Mesenchymal stem cell (in vitro differentiated cells and primary cell): ENCODE measurements around the gene CTH.

Experiments used
- DNase-seq: peaks from one replicate; pipeline ENCODE4 v3.0.0-alpha.2; 2013
- H2AFZ ChIP-seq: one replicate; pipeline ENCODE4 v1.6.1; 2013; ENCODE audit warnings: low read depth, mild to moderate bottlenecking, control low read depth, inconsistent platforms, low read length, moderate library complexity
- H2AK5ac ChIP-seq: 2 replicates; pipeline ENCODE4 v1.6.1; 2013; ENCODE audit warnings: low read length, moderate library complexity, mild to moderate bottlenecking, inconsistent platforms; ENCODE audit not compliant: severe bottlenecking
- H2BK120ac ChIP-seq: one replicate; pipeline ENCODE4 v1.6.1; 2013; ENCODE audit warnings: low read depth, mild to moderate bottlenecking, inconsistent platforms, low read length, moderate library complexity
- H2BK12ac ChIP-seq, 2 experiments: one replicate each; pipeline ENCODE4 v1.6.1; 2013; ENCODE audit warnings: inconsistent platforms in 2 of 2, low read length in 2 of 2, mild to moderate bottlenecking in 2 of 2, moderate library complexity in 2 of 2, control low read depth in 1 of 2
- H2BK15ac ChIP-seq: one replicate; pipeline ENCODE4 v1.6.1; 2013; ENCODE audit warnings: mild to moderate bottlenecking, low read depth, inconsistent platforms; ENCODE audit not compliant: poor library complexity, severe bottlenecking
- H2BK5ac ChIP-seq: 2 replicates; pipeline ENCODE4 v1.6.1; 2013; ENCODE audit warnings: low read depth, mild to moderate bottlenecking, low read length, control low read depth, inconsistent platforms; ENCODE audit not compliant: poor library complexity, severe bottlenecking
- H3K14ac ChIP-seq, 2 experiments: one replicate each; pipeline ENCODE4 v1.6.1; 2013; ENCODE audit warnings: inconsistent platforms in 2 of 2, low read length in 2 of 2, control low read depth in 1 of 2, mild to moderate bottlenecking in 1 of 2, moderate library complexity in 1 of 2
- H3K18ac ChIP-seq, 2 experiments: one replicate each; pipeline ENCODE4 v1.6.1; 2013; ENCODE audit warnings: inconsistent platforms in 2 of 2, low read length in 2 of 2, control low read depth in 1 of 2, low read depth in 1 of 2, mild to moderate bottlenecking in 1 of 2
- H3K23ac ChIP-seq, 2 experiments: one replicate each; pipeline ENCODE4 v1.6.1; 2013; ENCODE audit warnings: inconsistent platforms in 2 of 2, low read length in 2 of 2, mild to moderate bottlenecking in 2 of 2, moderate library complexity in 2 of 2, control low read depth in 1 of 2
- H3K27ac ChIP-seq: 2 replicates; pipeline ENCODE4 v1.5.1; 2013; ENCODE audit warnings: mild to moderate bottlenecking, moderate library complexity, low read length, control low read depth, inconsistent platforms; ENCODE audit not compliant: poor library complexity, severe bottlenecking
- H3K27me3 ChIP-seq, 2 experiments: 2 replicates each; pipeline versions ENCODE4 v1.6.1 to v1.7.0; 2013; ENCODE audit warnings: low read length in 2 of 2, mild to moderate bottlenecking in 2 of 2, moderate library complexity in 2 of 2, control low read depth in 1 of 2, inconsistent platforms in 1 of 2; ENCODE audit not compliant: control insufficient read depth in 1 of 2, insufficient read depth in 1 of 2
- H3K36me3 ChIP-seq, 2 experiments: 2 replicates each; pipeline versions ENCODE4 v1.6.1 to v1.7.0; 2013; ENCODE audit warnings: low read length in 2 of 2, control low read depth in 1 of 2, inconsistent platforms in 1 of 2, low read depth in 1 of 2, mild to moderate bottlenecking in 1 of 2; ENCODE audit not compliant: insufficient read depth in 2 of 2, control insufficient read depth in 1 of 2
- H3K4ac ChIP-seq, 2 experiments: one replicate each; pipeline ENCODE4 v1.6.1; 2013; ENCODE audit warnings: inconsistent platforms in 2 of 2, low read length in 2 of 2, mild to moderate bottlenecking in 2 of 2, moderate library complexity in 2 of 2, control low read depth in 1 of 2, low read depth in 1 of 2
- H3K4me1 ChIP-seq: 2 replicates; pipeline ENCODE4 v1.6.1; 2013; ENCODE audit warnings: low read depth, low read length, control low read depth; ENCODE audit not compliant: control insufficient read depth, insufficient read depth
- H3K4me2 ChIP-seq: 2 replicates; pipeline ENCODE4 v1.6.1; 2013; ENCODE audit warnings: low read length, mild to moderate bottlenecking, inconsistent platforms; ENCODE audit not compliant: poor library complexity, severe bottlenecking
- H3K4me3 ChIP-seq, 2 experiments: 2 replicates each; pipeline versions ENCODE4 v1.5.1 to v1.7.0; 2013; ENCODE audit warnings: low read length in 2 of 2, mild to moderate bottlenecking in 2 of 2, control low read depth in 1 of 2, low read depth in 1 of 2; ENCODE audit not compliant: insufficient read depth in 1 of 2
- H3K79me1 ChIP-seq: replicated peaks from 2 replicates; pipeline ENCODE4 v1.6.1; 2013; ENCODE audit warnings: mild to moderate bottlenecking, control low read depth, low read length, inconsistent platforms; ENCODE audit not compliant: poor library complexity, severe bottlenecking
- H3K9ac ChIP-seq: 2 replicates; pipeline ENCODE4 v1.7.0; 2013; ENCODE audit warnings: mild to moderate bottlenecking, low read length, moderate library complexity
- H3K9me3 ChIP-seq: 2 replicates; pipeline ENCODE4 v1.7.0; 2013; ENCODE audit warnings: mild to moderate bottlenecking, low read length; ENCODE audit not compliant: control insufficient read depth
- H4K8ac ChIP-seq: one replicate; pipeline ENCODE4 v1.6.1; 2013; ENCODE audit warnings: inconsistent platforms, mild to moderate bottlenecking, low read length, moderate library complexity
- H4K91ac ChIP-seq: one replicate; pipeline ENCODE4 v1.6.1; 2013; ENCODE audit warnings: mild to moderate bottlenecking, low read length, inconsistent platforms
- WGBS: methylation state at CpG from one replicate; pipeline ENCODE4 v1.1.7; 2013; ENCODE audit warnings: mixed read lengths; 5-methylcytosine and 5-hydroxymethylcytosine counted together

Gene CTH

DNA sequence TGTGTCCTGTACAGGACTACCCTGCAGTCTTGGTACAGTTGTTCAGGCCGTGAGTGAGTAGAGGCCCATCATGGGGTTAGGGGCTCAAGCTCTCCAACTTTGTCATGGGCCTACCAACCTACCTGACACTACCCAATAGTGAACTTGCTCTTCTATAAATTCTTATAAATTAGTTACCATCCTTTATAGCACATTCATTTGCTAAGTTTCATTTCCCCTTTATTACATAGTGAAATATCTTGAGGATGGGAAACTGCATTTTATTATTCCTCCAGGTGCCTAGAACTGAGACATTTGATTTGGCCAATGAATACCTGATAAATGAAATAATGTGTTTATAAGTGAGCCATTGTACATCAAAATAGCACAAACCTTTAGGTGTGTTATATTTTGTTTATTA lies 9.1 kb upstream of the CTH start:
- Histone ChIP-seq H2AFZ (no peak overlapping the region), H3K27me3 (no peaks in the 10 kb centered on the region)

GRCh38 chr1:70403759-70404158 lies 7.3 kb upstream of the CTH start:
- no peaks in the 10 kb centered on the region for H3K4me1 ChIP-seq
- H3K36me3 ChIP-seq = no peaks in the 10 kb centered on the region
- H3K18ac ChIP-seq = no peak overlapping the region
- H2BK120ac ChIP-seq = no peak overlapping the region
- H4K91ac ChIP-seq = no peak overlapping the region
- no peak overlapping the region for H2BK5ac ChIP-seq
- no peak overlapping the region for H2AK5ac ChIP-seq
- DNase-seq = no peak
- H3K27ac ChIP-seq = no peak overlapping the region
- H3K23ac ChIP-seq = no peak overlapping the region
- no peak overlapping the region for H3K14ac ChIP-seq
- WGBS = 50% methylated on average over 1 of the region's 2 CpGs
- no peaks in the 10 kb centered on the region for H3K27me3 ChIP-seq
- no peaks in the 10 kb centered on the region for H3K79me1 ChIP-seq
- no peak overlapping the region for H3K4me2 ChIP-seq
- H3K4me3 ChIP-seq = no peak overlapping the region
- H3K9me3 ChIP-seq = no peaks in the 10 kb centered on the region
- no peak overlapping the region for H2AFZ ChIP-seq
- no peak overlapping the region for H4K8ac ChIP-seq
- H2BK15ac ChIP-seq = no peak overlapping the region
- no peak overlapping the region for H3K9ac ChIP-seq
- H2BK12ac ChIP-seq = no peak overlapping the region
- no peak overlapping the region for H3K4ac ChIP-seq

More for the DNA sequence above, 9.1 kb upstream of the CTH start:
- Histone ChIP-seq H3K18ac (no peak overlapping the region), H2AK5ac (no peak overlapping the region), H3K9me3 (no peaks in the 10 kb centered on the region), H3K4me1 (no peaks in the 10 kb centered on the region), H3K9ac (no peak overlapping the region), H3K27ac (no peak overlapping the region), H4K8ac (no peak overlapping the region), H2BK5ac (no peak overlapping the region), H3K36me3 (no peaks in the 10 kb centered on the region), H3K79me1 (no peaks in the 10 kb centered on the region), H3K23ac (no peak overlapping the region), H2BK120ac (no peak overlapping the region), H3K14ac (no peak overlapping the region), H4K91ac (no peak overlapping the region), H3K4me3 (no peak overlapping the region), H3K4ac (no peak overlapping the region), H2BK12ac (no peak overlapping the region), H2BK15ac (no peak overlapping the region), H3K4me2 (no peak overlapping the region)
- DNase-seq = no peak
- WGBS = 75% methylated on average over 1 of the region's 1 CpG

DNA sequence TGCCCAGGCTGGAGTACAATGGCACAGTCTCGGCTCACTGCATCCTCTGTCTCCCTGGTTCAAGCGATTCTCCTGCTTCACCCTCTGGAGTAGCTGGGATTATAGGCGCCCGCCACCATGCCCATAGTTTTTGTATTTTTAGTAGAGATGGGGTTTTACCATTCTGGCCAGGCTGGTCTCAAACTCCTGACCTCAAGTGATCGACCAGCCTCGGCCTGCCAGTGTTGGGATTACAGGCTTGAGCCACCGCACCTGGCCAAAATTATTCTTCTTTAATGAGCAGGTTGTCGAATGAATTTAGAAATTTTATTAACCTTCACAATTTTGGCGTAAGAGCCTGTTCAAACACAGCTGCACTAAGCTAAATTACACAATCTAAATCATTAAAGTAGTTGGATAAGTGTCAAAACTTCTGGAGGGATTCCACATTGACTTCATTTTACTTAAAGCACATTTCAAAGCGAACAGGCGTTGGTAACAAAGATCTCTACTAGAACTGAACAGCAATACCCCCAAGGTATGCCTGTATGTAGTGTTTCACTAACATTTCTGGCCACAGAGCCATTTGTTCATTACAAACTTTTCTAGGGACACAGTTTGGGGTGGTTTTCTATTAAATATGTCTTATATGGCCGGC lies 5.2 kb upstream of the CTH start:
- H3K4me3 ChIP-seq = no peak overlapping the region
- H3K18ac ChIP-seq = no peak overlapping the region
- H4K8ac ChIP-seq = no peak overlapping the region
- no peak overlapping the region for H2BK5ac ChIP-seq
- H3K27ac ChIP-seq = no peak overlapping the region
- no peaks in the 10 kb centered on the region for H3K9me3 ChIP-seq
- H3K4me1 ChIP-seq = no peaks in the 10 kb centered on the region
- no peaks in the 10 kb centered on the region for H3K36me3 ChIP-seq
- no peak overlapping the region for H3K4ac ChIP-seq
- H3K14ac ChIP-seq = no peak overlapping the region
- H3K27me3 ChIP-seq = no peaks in the 10 kb centered on the region
- no peak overlapping the region for H3K9ac ChIP-seq
- DNase-seq = no peak
- H2BK12ac ChIP-seq = no peak overlapping the region
- H2AK5ac ChIP-seq = no peak overlapping the region
- no peaks in the 10 kb centered on the region for H3K79me1 ChIP-seq
- H4K91ac ChIP-seq = no peak overlapping the region
- H3K4me2 ChIP-seq = no peak overlapping the region
- no peak overlapping the region for H2AFZ ChIP-seq
- WGBS = 90% methylated on average over 10 of the region's 12 CpGs
- H3K23ac ChIP-seq = no peak overlapping the region
- H2BK120ac ChIP-seq = no peak overlapping the region
- H2BK15ac ChIP-seq = no peak overlapping the region

DNA sequence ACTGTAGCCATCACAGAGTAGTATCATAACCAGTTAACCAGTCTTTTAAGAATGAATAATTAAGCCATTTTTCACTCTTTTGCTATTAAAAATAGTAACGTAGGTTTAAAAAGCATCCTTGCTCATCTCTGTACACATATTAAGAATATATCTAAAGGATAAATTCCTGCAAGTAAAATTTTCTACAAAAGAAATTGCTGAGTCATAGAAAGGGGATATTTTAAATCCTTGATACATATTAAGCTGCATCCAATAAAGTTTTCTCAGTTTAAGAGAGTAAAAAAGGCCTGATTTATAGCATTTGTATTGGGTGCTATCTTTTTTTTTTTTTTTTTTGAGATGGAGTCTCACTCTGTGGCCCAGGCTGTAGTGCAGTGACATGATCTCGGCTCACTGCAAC lies 1.9 kb upstream of the CTH start:
- Histone ChIP-seq H2AK5ac (no peak overlapping the region), H4K8ac (no peak overlapping the region), H3K9ac (no peak overlapping the region), H3K79me1 (peaks cover 1% of the 10 kb centered on the region), H3K27me3 (no peaks in the 10 kb centered on the region), H4K91ac (no peak overlapping the region), H3K4ac (no peak overlapping the region), H3K18ac (no peak overlapping the region), H3K23ac (no peak overlapping the region), H3K4me3 (no peak overlapping the region), H2BK120ac (no peak overlapping the region), H3K9me3 (no peaks in the 10 kb centered on the region), H3K4me1 (no peaks in the 10 kb centered on the region), H2AFZ (no peak overlapping the region), H2BK12ac (no peak overlapping the region), H3K27ac (no peak overlapping the region), H3K4me2 (no peak overlapping the region), H3K36me3 (no peaks in the 10 kb centered on the region), H3K14ac (no peak overlapping the region), H2BK15ac (no peak overlapping the region), H2BK5ac (no peak overlapping the region)
- 100% methylated on average over 1 of the region's 2 CpGs for WGBS
- DNase-seq = no peak
